Mesenchymal stem cell (in vitro differentiated cells and primary cell): Measurements from ENCODE around the gene RREB1.

Experiments
- DNase-seq: peaks from one replicate; pipeline ENCODE4 v3.0.0-alpha.2; 2013
- H2AFZ ChIP-seq: one replicate; pipeline ENCODE4 v1.6.1; 2013; ENCODE audit warnings: low read depth, mild to moderate bottlenecking, control low read depth, inconsistent platforms, low read length, moderate library complexity
- H2AK5ac ChIP-seq: 2 replicates; pipeline ENCODE4 v1.6.1; 2013; ENCODE audit warnings: low read length, moderate library complexity, mild to moderate bottlenecking, inconsistent platforms; ENCODE audit not compliant: severe bottlenecking
- H2BK120ac ChIP-seq: one replicate; pipeline ENCODE4 v1.6.1; 2013; ENCODE audit warnings: low read depth, mild to moderate bottlenecking, inconsistent platforms, low read length, moderate library complexity
- H2BK12ac ChIP-seq, 2 experiments: one replicate each; pipeline ENCODE4 v1.6.1; 2013; ENCODE audit warnings: inconsistent platforms in 2 of 2, low read length in 2 of 2, mild to moderate bottlenecking in 2 of 2, moderate library complexity in 2 of 2, control low read depth in 1 of 2
- H2BK15ac ChIP-seq: one replicate; pipeline ENCODE4 v1.6.1; 2013; ENCODE audit warnings: mild to moderate bottlenecking, low read depth, inconsistent platforms; ENCODE audit not compliant: poor library complexity, severe bottlenecking
- H2BK5ac ChIP-seq: 2 replicates; pipeline ENCODE4 v1.6.1; 2013; ENCODE audit warnings: low read depth, mild to moderate bottlenecking, low read length, control low read depth, inconsistent platforms; ENCODE audit not compliant: poor library complexity, severe bottlenecking
- H3K14ac ChIP-seq, 2 experiments: one replicate each; pipeline ENCODE4 v1.6.1; 2013; ENCODE audit warnings: inconsistent platforms in 2 of 2, low read length in 2 of 2, control low read depth in 1 of 2, mild to moderate bottlenecking in 1 of 2, moderate library complexity in 1 of 2
- H3K18ac ChIP-seq, 2 experiments: one replicate each; pipeline ENCODE4 v1.6.1; 2013; ENCODE audit warnings: inconsistent platforms in 2 of 2, low read length in 2 of 2, control low read depth in 1 of 2, low read depth in 1 of 2, mild to moderate bottlenecking in 1 of 2
- H3K23ac ChIP-seq, 2 experiments: one replicate each; pipeline ENCODE4 v1.6.1; 2013; ENCODE audit warnings: inconsistent platforms in 2 of 2, low read length in 2 of 2, mild to moderate bottlenecking in 2 of 2, moderate library complexity in 2 of 2, control low read depth in 1 of 2
- H3K27ac ChIP-seq: 2 replicates; pipeline ENCODE4 v1.5.1; 2013; ENCODE audit warnings: mild to moderate bottlenecking, moderate library complexity, low read length, control low read depth, inconsistent platforms; ENCODE audit not compliant: poor library complexity, severe bottlenecking
- H3K27me3 ChIP-seq, 2 experiments: 2 replicates each; pipeline versions ENCODE4 v1.6.1 to v1.7.0; 2013; ENCODE audit warnings: low read length in 2 of 2, mild to moderate bottlenecking in 2 of 2, moderate library complexity in 2 of 2, control low read depth in 1 of 2, inconsistent platforms in 1 of 2; ENCODE audit not compliant: control insufficient read depth in 1 of 2, insufficient read depth in 1 of 2
- H3K36me3 ChIP-seq, 2 experiments: 2 replicates each; pipeline versions ENCODE4 v1.6.1 to v1.7.0; 2013; ENCODE audit warnings: low read length in 2 of 2, control low read depth in 1 of 2, inconsistent platforms in 1 of 2, low read depth in 1 of 2, mild to moderate bottlenecking in 1 of 2; ENCODE audit not compliant: insufficient read depth in 2 of 2, control insufficient read depth in 1 of 2
- H3K4ac ChIP-seq, 2 experiments: one replicate each; pipeline ENCODE4 v1.6.1; 2013; ENCODE audit warnings: inconsistent platforms in 2 of 2, low read length in 2 of 2, mild to moderate bottlenecking in 2 of 2, moderate library complexity in 2 of 2, control low read depth in 1 of 2, low read depth in 1 of 2
- H3K4me1 ChIP-seq: 2 replicates; pipeline ENCODE4 v1.6.1; 2013; ENCODE audit warnings: low read depth, low read length, control low read depth; ENCODE audit not compliant: control insufficient read depth, insufficient read depth
- H3K4me2 ChIP-seq: 2 replicates; pipeline ENCODE4 v1.6.1; 2013; ENCODE audit warnings: low read length, mild to moderate bottlenecking, inconsistent platforms; ENCODE audit not compliant: poor library complexity, severe bottlenecking
- H3K4me3 ChIP-seq, 2 experiments: 2 replicates each; pipeline versions ENCODE4 v1.5.1 to v1.7.0; 2013; ENCODE audit warnings: low read length in 2 of 2, mild to moderate bottlenecking in 2 of 2, control low read depth in 1 of 2, low read depth in 1 of 2; ENCODE audit not compliant: insufficient read depth in 1 of 2
- H3K79me1 ChIP-seq: replicated peaks from 2 replicates; pipeline ENCODE4 v1.6.1; 2013; ENCODE audit warnings: mild to moderate bottlenecking, control low read depth, low read length, inconsistent platforms; ENCODE audit not compliant: poor library complexity, severe bottlenecking
- H3K9ac ChIP-seq: 2 replicates; pipeline ENCODE4 v1.7.0; 2013; ENCODE audit warnings: mild to moderate bottlenecking, low read length, moderate library complexity
- H3K9me3 ChIP-seq: 2 replicates; pipeline ENCODE4 v1.7.0; 2013; ENCODE audit warnings: mild to moderate bottlenecking, low read length; ENCODE audit not compliant: control insufficient read depth
- H4K8ac ChIP-seq: one replicate; pipeline ENCODE4 v1.6.1; 2013; ENCODE audit warnings: inconsistent platforms, mild to moderate bottlenecking, low read length, moderate library complexity
- H4K91ac ChIP-seq: one replicate; pipeline ENCODE4 v1.6.1; 2013; ENCODE audit warnings: mild to moderate bottlenecking, low read length, inconsistent platforms
- WGBS: methylation state at CpG from one replicate; pipeline ENCODE4 v1.1.7; 2013; ENCODE audit warnings: mixed read lengths; 5-methylcytosine and 5-hydroxymethylcytosine counted together

RREB1 gene

DNA sequence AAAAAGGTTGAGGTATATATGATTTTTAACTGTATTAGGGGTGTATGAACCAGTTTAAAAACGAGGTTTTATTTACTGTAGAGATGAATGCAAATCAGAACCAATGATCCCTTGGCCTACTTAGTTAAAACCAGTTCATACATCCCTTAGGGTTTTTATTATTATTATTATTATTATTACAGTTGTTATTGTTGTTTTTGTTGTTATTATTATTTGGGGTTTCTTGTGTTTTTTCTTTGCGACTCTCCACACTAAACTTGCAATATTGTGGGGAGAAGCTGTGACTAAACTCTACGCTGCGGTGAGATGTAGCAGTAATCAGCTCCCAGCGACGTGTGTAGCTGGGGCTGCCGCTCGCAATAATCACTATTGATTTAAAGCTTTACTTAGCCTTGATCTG, 143.1 kb downstream of the RREB1 start:
- Histone ChIP-seq H3K79me1 (peaks cover 37% of the 10 kb centered on the region), H2BK5ac (no peak overlapping the region), H3K4me1 (peaks cover 6% of the 10 kb centered on the region), H2AFZ (no peak overlapping the region), H3K27ac (no peak overlapping the region), H3K4me2 (no peak overlapping the region), H2AK5ac (no peak overlapping the region), H4K91ac (no peak overlapping the region), H3K27me3 (no peaks in the 10 kb centered on the region), H2BK120ac (no peak overlapping the region), H3K18ac (no peak overlapping the region), H2BK12ac (no peak overlapping the region), H4K8ac (no peak overlapping the region), H3K9ac (no peak overlapping the region), H3K9me3 (peaks cover 2% of the 10 kb centered on the region), H2BK15ac (no peak overlapping the region), H3K4ac (no peak overlapping the region), H3K4me3 (no peak overlapping the region), H3K23ac (no peak overlapping the region), H3K14ac (no peak overlapping the region), H3K36me3 (peaks cover 60 to 67% of the 10 kb centered on the region in 2 experiments)
- no peak for DNase-seq
- 97% methylated on average over 7 of the region's 8 CpGs for WGBS

DNA sequence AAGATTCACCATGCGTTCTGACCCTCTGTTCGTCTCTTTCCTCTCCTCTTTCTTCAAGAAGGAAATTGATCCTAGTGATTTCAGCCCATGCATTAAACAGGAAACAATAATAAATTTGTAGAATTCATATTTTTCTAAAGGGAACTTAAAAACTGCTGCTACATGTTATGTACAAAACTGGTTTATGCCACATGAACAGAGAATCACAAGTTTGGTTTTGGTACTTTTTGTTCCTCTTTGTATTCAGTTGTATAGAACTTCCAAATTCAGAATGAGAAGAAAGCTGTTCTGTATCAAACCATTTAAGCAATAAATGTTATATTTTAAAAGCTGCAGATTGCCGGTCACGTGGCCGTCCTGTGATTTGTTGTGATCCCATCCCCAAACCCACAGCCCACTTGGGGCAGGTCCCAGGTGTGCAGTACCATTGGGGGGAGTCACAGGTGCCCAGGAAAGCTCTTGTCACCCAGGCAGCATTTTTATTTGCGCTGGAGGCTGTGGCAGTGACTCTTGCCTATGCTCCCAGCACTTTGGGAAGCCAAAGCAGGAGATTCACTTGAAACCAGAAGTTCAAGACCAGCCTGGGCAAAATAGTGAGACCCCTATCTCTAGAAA, 144.0 kb downstream of the RREB1 start:
- over 99% methylated on average over 4 of the region's 6 CpGs for WGBS

DNA sequence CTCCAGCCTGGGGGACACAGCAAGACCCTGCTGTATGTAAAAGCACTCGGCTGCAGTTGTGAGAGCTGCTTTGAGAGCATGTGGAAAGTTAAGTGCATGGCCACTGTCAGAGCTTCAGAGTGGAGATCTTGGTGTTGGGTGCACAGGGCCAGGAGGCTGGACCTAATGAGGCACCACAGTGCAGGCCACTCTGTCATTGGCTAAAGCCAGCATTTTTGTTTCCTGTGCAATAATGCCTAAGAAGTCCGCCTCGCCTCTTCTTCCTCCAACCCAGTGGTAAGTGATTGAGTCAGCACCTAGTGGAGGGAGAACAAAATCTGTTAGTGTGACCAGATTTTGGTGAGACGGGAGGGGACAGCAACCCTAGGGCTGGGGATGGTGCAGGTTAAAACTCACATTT, 144.6 kb downstream of the RREB1 start:
- Histone ChIP-seq H2AK5ac (no peak overlapping the region), H3K9ac (no peak overlapping the region), H3K27me3 (no peaks in the 10 kb centered on the region), H2BK5ac (no peak overlapping the region), H2BK15ac (no peak overlapping the region), H3K18ac (no peak overlapping the region), H3K23ac (no peak overlapping the region), H3K4me1 (peaks cover 6% of the 10 kb centered on the region), H3K14ac (no peak overlapping the region), H4K8ac (no peak overlapping the region), H3K4ac (no peak overlapping the region), H3K79me1 (peaks cover 21% of the 10 kb centered on the region), H3K36me3 (peaks cover 45 to 51% of the 10 kb centered on the region in 2 experiments), H3K9me3 (peaks cover 6% of the 10 kb centered on the region), H4K91ac (no peak overlapping the region), H2BK12ac (no peak overlapping the region), H3K27ac (no peak overlapping the region), H2BK120ac (no peak overlapping the region), H3K4me2 (no peak overlapping the region), H3K4me3 (no peak overlapping the region), H2AFZ (no peak overlapping the region)
- 96% methylated on average over 3 of the region's 4 CpGs for WGBS
- DNase-seq, result no peak

More for the DNA sequence above, 144.0 kb downstream of the RREB1 start:
- H2AFZ ChIP-seq, result no peak overlapping the region
- H2BK12ac ChIP-seq, result no peak overlapping the region
- H2AK5ac ChIP-seq, result no peak overlapping the region
- H3K27me3 ChIP-seq, result no peaks in the 10 kb centered on the region
- H3K27ac ChIP-seq, result no peak overlapping the region
- H3K9ac ChIP-seq, result no peak overlapping the region
- no peak overlapping the region for H3K4me3 ChIP-seq
- H4K91ac ChIP-seq, result no peak overlapping the region
- no peak overlapping the region for H3K18ac ChIP-seq
- H3K9me3 ChIP-seq, result peaks cover 6% of the 10 kb centered on the region
- no peak overlapping the region for H2BK5ac ChIP-seq
- H3K79me1 ChIP-seq, result peaks cover 28% of the 10 kb centered on the region
- no peak overlapping the region for H2BK15ac ChIP-seq
- no peak for DNase-seq
- no peak overlapping the region for H3K14ac ChIP-seq
- H3K23ac ChIP-seq, result no peak overlapping the region
- H3K4ac ChIP-seq, result no peak overlapping the region
- H3K36me3 ChIP-seq, result peaks cover 51 to 57% of the 10 kb centered on the region in 2 experiments
- H4K8ac ChIP-seq, result no peak overlapping the region
- peaks cover 6% of the 10 kb centered on the region for H3K4me1 ChIP-seq
- no peak overlapping the region for H3K4me2 ChIP-seq
- H2BK120ac ChIP-seq, result no peak overlapping the region

GRCh38 chr6:7254980-7255835, 147.4 kb downstream of the RREB1 start:
- no peak overlapping the region for H3K9ac ChIP-seq
- no peak overlapping the region for H2BK5ac ChIP-seq
- no peak overlapping the region for H3K14ac ChIP-seq
- H2BK120ac ChIP-seq, result no peak overlapping the region
- H3K18ac ChIP-seq, result no peak overlapping the region
- peaks cover 0 to 3% of the 10 kb centered on the region in 2 experiments for H3K27me3 ChIP-seq
- no peak overlapping the region for H4K91ac ChIP-seq
- no peak overlapping the region for H2AFZ ChIP-seq
- H3K36me3 ChIP-seq, result peaks cover 22 to 23% of the 10 kb centered on the region in 2 experiments
- H3K4me2 ChIP-seq, result no peak overlapping the region
- no peak overlapping the region for H2AK5ac ChIP-seq
- no peak for DNase-seq
- no peak overlapping the region for H3K23ac ChIP-seq
- no peak overlapping the region for H3K27ac ChIP-seq
- H2BK15ac ChIP-seq, result no peak overlapping the region
- H2BK12ac ChIP-seq, result no peak overlapping the region
- H3K4me1 ChIP-seq, result peaks cover 13% of the 10 kb centered on the region
- H4K8ac ChIP-seq, result no peak overlapping the region
- peaks cover 6% of the 10 kb centered on the region for H3K9me3 ChIP-seq
- H3K4me3 ChIP-seq, result no peak overlapping the region
- H3K4ac ChIP-seq, result no peak overlapping the region
- WGBS, result 88% methylated on average over 11 of the region's 12 CpGs
- peaks cover 10% of the 10 kb centered on the region for H3K79me1 ChIP-seq
